KOPT-K1 (cell line): Measurements from ENCODE around the gene OGT.

Source experiments
- H3K27ac ChIP-seq: fragments of 200-600 bp; sonication (generic); 2 replicates; pipeline ENCODE4 v1.5.1; 2016; ENCODE audit warnings: antibody characterized with exemption, mild to moderate bottlenecking, low read depth, low read length; ENCODE audit not compliant: poor library complexity, severe bottlenecking
- H3K36me3 ChIP-seq: fragments of 200-600 bp; sonication (generic); 2 replicates; pipeline ENCODE4 v1.5.1; 2017; ENCODE audit warnings: antibody characterized with exemption, mild to moderate bottlenecking, low read length, moderate library complexity; ENCODE audit not compliant: insufficient read depth
- H3K9me3 ChIP-seq: fragments of 200-600 bp; sonication (generic); 2 replicates; pipeline ENCODE4 v1.5.1; 2017; ENCODE audit warnings: antibody characterized with exemption, low read length, mild to moderate bottlenecking; ENCODE audit not compliant: insufficient read depth, poor library complexity, severe bottlenecking

Gene OGT

DNA sequence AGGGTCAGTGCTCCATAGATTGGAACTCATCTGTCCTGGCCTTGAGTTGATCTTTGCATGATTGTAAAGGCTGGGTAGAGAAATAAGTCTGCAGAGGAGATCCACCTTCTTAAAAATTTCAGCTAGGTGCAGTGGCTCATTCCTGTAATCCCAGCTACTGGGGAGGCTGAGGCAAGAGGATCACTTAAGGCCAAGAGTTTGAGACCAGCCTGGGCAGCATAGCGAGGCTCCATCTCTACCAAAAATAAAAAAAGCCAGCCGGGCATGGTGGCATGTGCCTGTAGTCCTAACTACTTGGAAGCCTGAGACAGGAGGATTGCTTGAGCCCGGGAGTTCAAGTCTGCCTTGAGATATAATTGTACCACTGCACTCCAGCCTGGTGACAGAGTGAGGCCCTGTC lies 85.9 kb downstream of the OGT start:
- Histone ChIP-seq H3K36me3 (no peaks in the 10 kb centered on the region), H3K9me3 (no peaks in the 10 kb centered on the region), H3K27ac (peak overlapping the region; percentile 62)

DNA sequence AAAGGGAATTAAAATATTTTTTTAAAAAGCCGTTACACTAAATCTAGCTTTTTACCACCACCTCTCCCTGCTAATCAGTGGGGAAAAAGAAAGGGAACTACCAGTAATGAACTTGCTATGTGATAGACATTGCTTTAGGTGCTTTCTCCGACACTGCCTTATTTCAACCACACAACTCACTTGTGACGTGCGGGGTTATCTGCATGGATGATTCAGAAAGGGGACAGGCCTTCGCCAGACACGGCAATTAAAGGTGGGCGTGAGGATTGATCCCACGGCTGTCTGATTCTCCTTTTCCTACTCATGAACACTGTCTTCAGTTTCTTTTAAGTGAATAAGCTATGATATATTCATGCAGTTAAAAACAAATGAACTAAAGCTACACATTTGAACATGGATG lies 86.3 kb downstream of the OGT start:
- H3K36me3 ChIP-seq = no peaks in the 10 kb centered on the region
- H3K27ac ChIP-seq = peak overlapping the region; percentile 62
- H3K9me3 ChIP-seq = no peaks in the 10 kb centered on the region

DNA sequence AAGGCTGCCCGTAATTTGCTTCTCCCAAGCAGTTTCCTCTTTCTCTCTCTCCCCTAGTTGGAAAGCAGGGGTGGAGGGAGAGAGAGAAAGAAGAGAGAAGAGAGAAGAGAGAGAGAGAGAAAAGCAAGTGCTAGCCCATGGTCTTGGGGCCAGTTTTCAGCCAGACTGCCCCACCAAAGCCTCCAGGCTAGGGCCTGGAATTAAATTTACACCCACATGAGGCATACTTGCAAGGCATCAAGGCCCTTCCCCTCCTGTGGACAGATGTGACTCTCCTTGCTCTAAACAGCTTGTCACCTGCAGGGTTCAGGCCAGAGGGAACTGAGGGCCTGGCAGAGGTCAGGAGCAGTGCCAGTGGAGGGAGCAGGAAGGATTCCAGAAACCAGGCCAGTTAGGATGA lies 87.1 kb downstream of the OGT start:
- no peaks in the 10 kb centered on the region for H3K9me3 ChIP-seq
- H3K27ac ChIP-seq = no peak overlapping the region
- H3K36me3 ChIP-seq = no peaks in the 10 kb centered on the region

DNA sequence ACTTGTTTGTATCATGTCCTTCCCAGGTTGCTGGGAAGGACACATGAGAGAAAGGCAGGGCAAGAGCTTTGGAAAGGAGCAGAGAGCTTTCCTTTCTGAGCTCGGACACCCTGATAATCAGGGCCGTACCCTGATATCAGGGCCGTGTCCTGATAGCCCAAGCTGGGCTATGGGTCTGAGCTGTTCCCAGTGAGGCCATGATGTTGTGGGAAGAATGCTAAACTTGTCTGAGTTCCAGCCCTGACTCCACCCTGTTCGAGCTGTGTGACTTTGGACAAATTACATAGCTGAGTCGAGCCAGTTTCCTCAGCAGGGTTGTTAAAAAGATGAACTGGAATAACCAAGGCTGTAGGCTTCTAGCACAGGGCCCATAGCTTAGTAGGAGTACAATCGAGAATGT lies 88.7 kb downstream of the OGT start:
- peak overlapping the region; percentile 16 for H3K27ac ChIP-seq
- no peaks in the 10 kb centered on the region for H3K9me3 ChIP-seq
- no peaks in the 10 kb centered on the region for H3K36me3 ChIP-seq

DNA sequence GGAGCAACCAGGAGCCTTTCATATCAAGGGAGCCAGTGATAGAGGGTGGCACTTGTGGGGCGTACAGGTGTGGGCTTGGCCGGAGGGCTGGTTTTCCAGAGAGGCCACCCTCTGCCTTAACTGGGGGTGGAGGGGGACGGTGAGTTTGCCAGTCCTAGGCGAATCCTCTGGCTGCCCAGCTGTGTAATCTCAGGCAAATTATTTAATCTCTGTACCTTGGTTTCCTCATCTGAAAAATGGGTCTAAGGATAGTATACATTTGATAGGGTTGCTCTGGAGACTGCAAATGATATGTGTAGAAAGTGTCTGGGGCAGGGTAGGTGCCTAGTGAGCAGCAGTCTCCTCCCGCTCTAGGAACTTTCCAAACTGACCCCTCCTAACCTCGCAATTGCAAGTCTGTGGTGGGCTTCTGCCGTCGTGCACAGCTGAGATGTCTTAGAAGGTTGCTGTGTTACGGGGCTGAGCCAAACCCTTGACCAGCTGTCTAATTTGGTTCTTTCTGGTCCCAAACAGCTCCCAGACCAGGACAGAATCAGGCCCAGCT lies 89.2 kb downstream of the OGT start:
- Histone ChIP-seq H3K9me3 (no peaks in the 10 kb centered on the region), H3K27ac (peak overlapping the region; percentile 71), H3K36me3 (no peaks in the 10 kb centered on the region)

DNA sequence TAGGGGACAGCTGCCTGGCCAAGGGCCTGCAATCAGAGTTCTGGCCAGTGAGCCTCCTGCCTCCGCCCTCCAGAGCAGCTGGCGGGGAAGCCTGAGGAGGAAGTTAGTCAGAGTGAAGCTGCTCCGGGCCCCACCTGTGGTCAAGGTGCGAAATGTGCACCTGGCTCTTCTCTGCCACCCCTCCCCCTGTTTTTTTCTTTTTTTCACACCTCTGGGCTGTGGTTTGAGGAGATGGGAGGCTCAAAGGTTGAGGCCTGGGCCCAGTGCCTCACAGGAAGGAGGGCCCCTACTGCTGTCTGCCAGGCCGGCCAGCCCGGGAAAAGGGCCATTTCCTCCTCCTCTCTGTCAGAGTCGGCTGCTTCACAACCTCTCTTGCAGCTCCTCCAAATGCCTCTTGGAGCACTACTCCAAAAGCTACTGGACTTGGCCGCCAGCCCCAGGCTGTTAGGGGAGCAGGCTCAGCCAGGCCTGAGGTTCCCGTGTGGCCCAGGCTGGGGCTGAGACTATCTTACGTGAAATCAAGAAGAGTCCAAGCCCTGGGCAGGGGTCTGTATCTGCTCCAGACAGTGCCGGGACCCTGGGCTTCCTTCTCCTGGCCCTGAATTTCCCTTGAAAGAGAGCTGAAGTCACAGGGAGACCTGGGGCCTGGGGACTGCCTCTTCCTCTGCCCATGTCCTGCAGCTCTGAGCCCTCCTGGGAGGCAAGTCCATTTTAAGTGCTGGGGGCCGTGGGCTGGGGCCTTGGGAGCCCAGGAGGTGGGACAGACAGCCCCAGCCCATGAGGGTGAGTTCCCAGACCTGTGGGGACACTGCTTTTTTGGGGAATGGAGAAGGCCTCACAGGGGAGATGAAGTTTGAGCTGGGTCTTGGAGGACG lies 89.9 kb downstream of the OGT start:
- peak overlapping the region; percentile 71 for H3K27ac ChIP-seq

DNA sequence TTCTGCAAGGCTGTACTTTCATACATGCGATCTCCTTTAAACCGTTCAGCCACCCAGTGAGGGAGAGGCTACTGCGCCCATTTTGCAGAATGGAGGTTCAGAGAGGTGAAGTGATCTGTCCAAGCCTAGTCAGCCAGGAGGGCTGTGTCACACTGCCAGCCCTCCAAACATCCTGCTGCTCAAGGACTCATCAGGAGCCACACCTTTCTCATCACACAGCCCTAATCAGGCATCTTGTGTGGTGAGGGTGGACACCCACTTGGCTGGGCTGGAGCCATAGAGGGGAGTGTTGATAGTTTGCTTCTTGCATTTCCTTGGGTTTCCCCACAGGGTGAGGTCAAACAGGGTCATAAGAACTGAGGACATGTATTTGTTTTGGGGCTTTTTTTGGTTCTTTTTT lies 90.8 kb downstream of the OGT start:
- Histone ChIP-seq H3K27ac (peak overlapping the region; percentile 71), H3K9me3 (no peaks in the 10 kb centered on the region), H3K36me3 (no peaks in the 10 kb centered on the region)

More for the DNA sequence above, 89.9 kb downstream of the OGT start:
- Histone ChIP-seq H3K9me3 (no peaks in the 10 kb centered on the region), H3K36me3 (no peaks in the 10 kb centered on the region)

DNA sequence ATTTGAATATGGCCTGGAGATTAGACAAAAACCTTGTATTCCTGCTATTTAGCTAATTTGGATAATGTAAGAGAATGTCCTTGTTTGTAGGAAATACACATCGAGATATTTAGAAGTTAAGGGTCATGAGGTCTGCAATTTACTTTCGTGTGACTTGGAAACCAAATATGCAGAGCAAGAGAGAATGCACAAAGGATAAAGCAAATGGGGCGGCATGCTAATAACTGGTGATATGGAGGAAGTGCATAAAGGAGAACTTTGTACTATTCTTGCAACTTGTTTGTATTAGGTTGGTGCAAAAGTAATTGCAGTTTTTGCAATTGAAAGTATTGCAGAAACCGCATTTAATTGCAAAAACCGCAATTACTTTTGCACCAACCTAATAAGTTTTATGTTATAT lies 92.6 kb downstream of the OGT start:
- H3K36me3 ChIP-seq = no peaks in the 10 kb centered on the region
- H3K27ac ChIP-seq = no peak overlapping the region
- no peaks in the 10 kb centered on the region for H3K9me3 ChIP-seq
